ENCODE measurements around the gene ANGEL1.

DNA sequence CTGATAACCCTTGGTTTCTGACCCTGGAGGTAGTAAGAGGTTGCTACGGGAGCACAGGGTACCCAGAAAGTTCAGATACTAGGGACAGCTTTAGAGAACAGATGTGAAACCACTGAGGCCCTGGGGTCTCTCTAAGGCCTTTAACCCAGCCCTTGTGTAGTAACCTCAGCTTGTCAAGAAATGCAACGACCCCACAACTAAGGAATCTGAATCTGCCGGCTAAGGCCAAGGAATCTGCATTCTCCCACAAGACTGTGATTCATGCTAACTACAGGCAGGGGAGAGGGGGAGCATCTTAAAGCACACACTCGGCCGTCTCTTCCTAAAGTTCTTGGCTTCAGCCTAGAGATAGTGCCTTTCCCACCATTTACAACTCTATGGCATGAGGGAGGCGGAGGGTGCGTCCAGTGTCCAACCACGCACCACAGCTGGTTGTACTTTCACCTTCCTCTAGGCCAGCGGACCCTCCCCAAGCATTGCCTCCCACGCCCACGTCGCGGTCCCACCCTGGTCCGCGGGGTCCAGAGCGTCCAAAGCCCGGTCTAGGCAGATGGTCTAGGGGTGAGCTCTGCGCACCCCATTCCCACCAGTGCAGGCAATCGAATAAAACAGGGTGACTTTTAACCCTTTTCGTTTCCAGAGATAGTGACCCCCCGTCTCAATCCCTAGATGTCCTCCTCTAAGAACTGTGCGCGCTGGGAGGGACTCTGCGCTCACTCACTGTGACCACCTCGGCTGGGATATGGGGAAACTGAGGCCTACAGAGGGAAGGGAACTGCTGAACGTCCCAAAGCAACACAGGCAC is 52.1 kb downstream of the ANGEL1 start:
- TF ChIP-seq CTCF (IDR thresholded peaks at IDR 0.05) (no peak), POLR2A (IDR thresholded peaks at IDR 0.05) (no peak)
